HG02798 (cell line): ENCODE results near the gene CTDNEP1.
A peak's percentile ranks its signal among the peaks of the same experiment; 100 is the strongest.

Experiments used
- ATAC-seq: cut with Tn5 transposase; IDR thresholded peaks from one replicate; pipeline ENCODE4 v1.9.1; 2021; ENCODE audit warnings: mild to moderate bottlenecking; ENCODE audit not compliant: unreplicated experiment, poor library complexity

CTDNEP1 gene

GRCh38 chr17:7235693-7236665 is 15.6 kb downstream of the CTDNEP1 start:
- ATAC-seq: no peak

DNA sequence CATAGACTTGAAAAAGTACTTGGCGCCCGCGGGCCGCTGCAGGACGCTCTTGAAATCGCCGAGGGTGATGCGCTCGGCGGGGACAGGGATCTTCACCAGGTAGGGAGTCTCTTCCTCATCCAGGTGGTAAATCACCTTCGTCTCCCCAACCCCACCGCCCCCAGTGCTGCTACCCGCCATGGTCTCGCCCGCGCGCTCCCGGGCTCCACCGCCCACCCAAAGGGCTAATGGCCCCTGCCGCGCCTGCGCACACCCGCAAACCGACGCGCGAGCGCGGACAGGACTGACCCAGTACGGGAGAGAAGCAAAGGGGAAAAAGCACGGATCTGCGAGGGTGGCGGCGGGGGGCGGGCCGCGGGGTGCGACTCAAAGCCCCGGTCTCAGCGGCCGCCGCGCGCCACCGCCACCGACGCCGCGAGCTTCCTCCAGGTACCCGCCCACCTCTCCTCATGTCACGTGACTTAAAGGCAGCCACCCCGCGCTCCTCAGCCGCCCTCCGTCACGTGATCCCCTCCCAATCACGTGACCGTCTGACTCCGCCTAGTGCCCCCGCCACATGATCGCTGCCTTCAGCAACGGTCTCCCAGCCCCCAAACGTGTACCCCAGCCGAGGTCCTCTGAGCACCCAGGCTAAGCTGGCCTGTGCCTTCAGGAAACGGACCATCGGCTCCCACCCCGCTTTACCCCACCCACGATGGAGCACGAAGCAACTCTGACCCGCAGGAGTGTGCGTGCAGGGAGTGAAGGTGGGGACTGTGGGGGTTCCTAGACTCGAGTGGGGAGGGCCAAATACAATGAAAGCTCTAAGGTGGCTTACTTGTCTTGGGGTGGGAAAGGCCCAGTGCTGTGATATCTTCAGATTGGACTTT is 17.2 kb downstream of the CTDNEP1 start, which contains the start of gene DVL2:
DVL2 (minus strand) TSS at position 435 of the 869 bp plus-strand sequence; CDS start at position 180, 255 bp downstream.
- peak; percentile 73 for ATAC-seq

GRCh38 chr17:7233701-7234082 is 17.8 kb downstream of the CTDNEP1 start:
- ATAC-seq: no peak

DNA sequence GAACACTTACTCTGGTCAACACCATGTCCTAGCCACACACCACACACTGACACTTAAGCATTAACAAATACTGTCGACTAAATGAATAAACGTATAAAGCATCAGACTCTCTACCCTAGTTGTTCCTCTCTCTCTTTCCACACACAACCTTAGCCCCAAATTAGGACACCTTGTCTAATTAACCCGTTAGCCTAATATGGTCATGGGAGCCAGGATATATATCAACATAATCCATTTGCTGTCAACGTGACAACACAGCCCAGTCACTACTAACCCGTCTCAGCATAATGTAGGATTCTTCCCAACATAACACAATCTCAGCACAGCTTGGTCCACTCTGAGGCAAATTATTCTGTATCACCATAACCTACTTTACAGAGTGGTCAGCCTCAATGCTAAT is 19.4 kb downstream of the CTDNEP1 start:
- no peak for ATAC-seq

DNA sequence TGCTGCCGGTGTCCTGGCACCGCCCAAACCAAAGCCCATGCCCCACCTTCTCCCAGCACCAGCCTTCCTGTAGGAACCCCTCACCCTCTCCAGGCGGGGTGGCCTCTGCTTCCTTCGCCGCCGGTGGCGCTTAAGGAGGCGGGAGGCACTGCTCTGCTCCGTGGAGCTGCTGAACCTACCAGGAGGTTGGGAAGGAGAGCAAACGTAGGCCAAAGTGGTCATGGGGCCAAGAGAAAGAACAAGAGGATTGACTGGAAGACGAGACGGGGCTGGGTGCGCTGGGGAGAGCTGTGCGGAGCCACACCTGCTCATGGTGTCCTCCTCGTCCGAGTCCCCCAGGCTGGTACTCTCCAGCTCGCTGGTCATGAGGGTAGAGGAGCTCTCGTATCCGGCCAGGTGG is 22.0 kb downstream of the CTDNEP1 start:
- no peak for ATAC-seq

GRCh38 chr17:7228920-7229319 is 22.6 kb downstream of the CTDNEP1 start:
- no peak for ATAC-seq

- ATAC-seq: no peak
Observed at GRCh38 chr17:7226721-7227710, 24.5 kb downstream of the CTDNEP1 start.

DNA sequence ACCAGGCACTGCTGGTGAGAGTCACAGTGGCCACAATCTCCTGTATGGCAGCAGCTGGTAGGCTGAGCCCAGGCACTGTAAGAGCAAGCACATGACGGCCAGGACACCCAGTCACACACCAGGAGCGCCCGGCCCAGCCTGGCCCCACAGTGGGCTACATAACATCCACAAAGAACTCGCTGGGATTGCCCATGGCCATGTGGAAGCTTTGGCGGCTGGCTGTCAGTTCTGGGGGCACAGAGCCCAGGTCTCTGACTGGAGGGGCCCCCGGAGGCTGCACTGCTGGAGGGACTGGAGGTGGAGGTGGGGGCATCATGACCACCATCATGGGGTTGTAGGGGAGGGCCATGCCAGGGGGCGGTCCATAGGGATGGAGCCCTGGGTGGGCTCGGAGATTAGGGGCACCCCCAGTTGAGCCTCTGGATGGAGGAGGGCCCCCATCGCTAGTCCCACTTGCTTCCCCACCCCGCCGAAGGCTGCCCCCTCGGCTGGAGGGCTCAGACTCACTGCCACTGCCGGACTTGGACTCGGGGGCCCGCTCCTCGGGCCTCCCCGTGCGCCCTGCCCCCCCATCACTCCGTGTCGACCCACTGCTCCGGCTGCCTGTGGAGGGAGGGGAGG is 25.7 kb downstream of the CTDNEP1 start:
- no peak for ATAC-seq

DNA sequence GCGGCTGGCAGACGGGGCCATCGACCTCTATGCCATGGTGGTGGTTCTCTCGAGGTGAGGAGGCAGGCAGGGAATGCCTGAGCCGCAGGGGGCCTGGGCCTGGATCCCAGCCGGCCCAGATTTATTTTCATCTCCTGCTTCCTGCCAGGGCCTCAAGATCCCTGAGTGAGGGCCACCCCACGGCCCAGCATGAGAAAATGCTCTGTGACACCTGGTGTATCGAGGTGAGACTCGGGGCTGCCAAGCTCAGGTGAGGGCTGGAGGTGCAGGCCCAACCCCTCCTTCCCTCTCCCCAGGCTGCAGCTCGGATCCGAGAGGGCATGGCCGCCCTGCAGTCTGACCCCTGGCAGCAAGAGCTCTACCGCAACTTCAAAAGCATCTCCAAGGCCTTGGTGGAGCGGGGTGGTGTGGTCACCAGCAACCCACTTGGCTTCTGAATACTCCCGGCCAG is 26.8 kb downstream of the CTDNEP1 start:
- ATAC-seq: no peak

- no peak for ATAC-seq
Observed at GRCh38 chr17:7224110-7224509, 27.4 kb downstream of the CTDNEP1 start.

DNA sequence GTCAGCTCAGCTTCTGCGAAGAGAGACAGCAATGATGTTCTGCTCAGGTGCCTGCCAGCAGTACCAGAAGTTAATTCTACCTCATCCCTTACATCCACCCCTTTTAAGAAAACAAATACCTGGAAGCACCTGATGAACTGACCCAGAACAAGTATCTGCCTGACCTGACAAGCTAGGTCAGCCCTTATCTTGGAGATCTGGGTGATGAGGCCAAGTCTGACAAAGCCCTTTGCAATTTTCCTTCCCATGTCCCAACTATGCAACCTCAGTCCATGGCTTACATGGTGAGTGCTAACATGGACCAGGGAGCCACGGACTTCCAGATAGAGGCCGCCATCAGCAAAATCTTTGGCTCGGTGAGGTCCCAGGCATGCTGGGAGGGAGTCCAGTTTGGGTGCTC is 28.2 kb downstream of the CTDNEP1 start:
- ATAC-seq: no peak

GRCh38 chr17:7222972-7223292 is 28.6 kb downstream of the CTDNEP1 start:
- ATAC-seq: no peak

GRCh38 chr17:7222093-7222971 is 29.2 kb downstream of the CTDNEP1 start:
- ATAC-seq: no peak

- no peak for ATAC-seq
Observed at GRCh38 chr17:7221278-7222092, 30.0 kb downstream of the CTDNEP1 start.

- no peak for ATAC-seq
Observed at GRCh38 chr17:7220593-7221277, 30.8 kb downstream of the CTDNEP1 start.

DNA sequence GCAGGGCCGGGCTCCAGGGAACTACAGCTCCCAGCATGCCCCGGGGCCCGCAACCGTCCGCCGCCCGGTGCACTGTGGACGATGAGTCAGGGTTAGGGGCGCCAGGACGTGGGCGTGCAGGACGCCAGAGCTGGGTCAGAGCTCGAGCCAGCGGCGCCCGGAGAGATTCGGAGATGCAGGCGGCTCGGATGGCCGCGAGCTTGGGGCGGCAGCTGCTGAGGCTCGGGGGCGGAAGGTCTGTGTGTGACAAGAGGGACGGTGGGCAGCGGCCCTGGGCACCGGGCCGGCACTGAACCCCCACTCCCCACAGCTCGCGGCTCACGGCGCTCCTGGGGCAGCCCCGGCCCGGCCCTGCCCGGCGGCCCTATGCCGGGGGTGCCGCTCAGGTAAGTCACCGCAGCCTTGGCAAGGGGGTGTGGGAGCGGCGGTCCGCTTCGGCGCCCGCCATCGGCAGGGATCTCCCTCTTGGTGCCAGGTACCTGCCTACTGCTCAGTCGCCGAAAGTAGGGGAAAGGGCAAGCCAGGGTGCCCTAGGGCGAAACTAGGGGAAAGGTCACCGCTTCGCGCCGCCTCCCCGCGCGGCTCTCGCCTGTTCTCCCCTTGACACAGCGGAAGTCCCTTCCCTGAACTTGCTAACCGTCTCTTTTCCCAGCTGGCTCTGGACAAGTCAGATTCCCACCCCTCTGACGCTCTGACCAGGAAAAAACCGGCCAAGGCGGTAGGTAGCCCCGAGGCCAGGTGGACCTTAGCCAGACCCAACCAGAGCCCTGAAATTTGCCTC is 31.5 kb downstream of the CTDNEP1 start, which contains the start of the genes ACADVL and DLG4:
ACADVL (plus strand) TSS at position 127 of the 781 bp plus-strand sequence; CDS start at position 174, 47 bp downstream.
DLG4 (minus strand) TSS at position 25 of the 781 bp plus-strand sequence.
- peak; percentile 62 for ATAC-seq
